Progenitor cell of endocrine pancreas (in vitro differentiated cells): ENCODE results near the gene CBLB. TPM values are rescaled to one million over a fixed set of nuclear protein-coding genes. Genes with fewer than 3 reads are reported as not detected.
A peak's percentile ranks its signal among the peaks of the same experiment; 100 is the strongest.

ENCODE experiments used
- DNase-seq: peaks from one replicate; pipeline ENCODE4 v3.0.0; 2021; ENCODE audit warnings: low spot score; ENCODE audit not compliant: unreplicated experiment
- H3K27ac Mint-ChIP-seq: 2 replicates; pipeline ENCODE4 v1.8.0; 2021; ENCODE audit warnings: mild to moderate bottlenecking, moderate library complexity, mixed read lengths
- H3K27me3 Mint-ChIP-seq: 2 replicates; pipeline ENCODE4 v1.8.0; 2021; ENCODE audit warnings: mixed read lengths
- H3K36me3 Mint-ChIP-seq: 2 replicates; pipeline ENCODE4 v1.8.0; 2022; ENCODE audit warnings: mixed read lengths; ENCODE audit not compliant: insufficient read depth
- H3K4me1 Mint-ChIP-seq: 2 replicates; pipeline ENCODE4 v1.8.0; 2021; ENCODE audit warnings: low read depth, mixed read lengths
- H3K4me3 Mint-ChIP-seq: 2 replicates; pipeline ENCODE4 v1.8.0; 2021; ENCODE audit warnings: low read depth, mild to moderate bottlenecking, moderate library complexity, mixed read lengths
- H3K9me3 Mint-ChIP-seq: 2 replicates; pipeline ENCODE4 v1.8.0; 2021; ENCODE audit warnings: low read depth, mixed read lengths
- total RNA-seq: library from RNA; stranded (reverse); gene quantifications from 2 replicates; pipeline ENCODE4 v1.2.1, GENCODE V29; 2021
- TF ChIP-seq, protein P1 (sequence below): fragments of 200-600 bp; sonication (generic); IDR thresholded peaks from one replicate; pipeline ENCODE4 v1.5.0; 2021; ENCODE audit warnings: antibody characterized with exemption, mild to moderate bottlenecking; ENCODE audit not compliant: unreplicated experiment

Gene CBLB
- total RNA-seq, 1 donor from 2014 or later: 64.1 TPM

DNA sequence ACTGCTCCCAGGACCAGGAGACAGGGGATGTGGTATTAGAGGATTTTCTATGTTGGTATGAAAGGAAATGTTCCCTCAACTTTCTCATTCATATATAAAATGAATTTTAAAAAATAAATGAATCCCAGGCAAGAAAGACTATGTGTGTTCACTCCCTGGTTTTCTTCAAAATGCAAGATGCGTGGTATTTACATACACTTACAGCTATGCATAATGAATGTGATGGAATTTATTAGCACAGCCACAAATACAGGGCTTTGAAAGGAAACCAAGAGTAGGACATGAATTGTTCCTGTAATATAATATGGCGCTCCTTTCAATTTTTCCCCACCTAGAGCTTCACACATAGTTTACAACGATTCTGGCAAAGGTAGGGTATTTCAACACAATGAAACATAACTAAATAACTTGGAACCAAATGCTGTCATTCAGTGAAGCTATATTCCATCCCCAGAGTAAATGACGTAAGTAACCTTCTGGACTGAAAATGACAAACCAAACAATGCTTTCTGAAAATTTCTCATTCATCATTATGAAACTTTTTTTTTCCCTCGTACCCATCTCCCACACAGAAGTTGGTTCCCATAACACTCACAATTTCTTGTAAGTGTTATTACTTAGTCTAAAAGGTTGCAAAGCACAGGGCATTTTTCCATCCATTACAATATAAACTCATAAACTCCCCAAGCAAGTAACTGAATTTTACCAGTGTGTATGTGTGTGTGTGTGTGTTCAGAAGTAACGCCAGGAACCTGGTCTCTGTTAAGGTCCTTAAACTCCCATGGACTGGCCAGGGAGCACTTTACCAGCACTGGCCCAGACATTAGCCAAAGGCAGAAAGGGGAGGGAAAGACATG is 41.8 kb downstream of the CBLB start:
- no peaks in the 10 kb centered on the region for H3K9me3 Mint-ChIP-seq
- no peak overlapping the region for H3K27ac Mint-ChIP-seq
- H3K4me1 Mint-ChIP-seq: peaks cover 17% of the 10 kb centered on the region
- no peak for DNase-seq
- peaks cover 30% of the 10 kb centered on the region for H3K36me3 Mint-ChIP-seq
- TF ChIP-seq, protein P1, sequence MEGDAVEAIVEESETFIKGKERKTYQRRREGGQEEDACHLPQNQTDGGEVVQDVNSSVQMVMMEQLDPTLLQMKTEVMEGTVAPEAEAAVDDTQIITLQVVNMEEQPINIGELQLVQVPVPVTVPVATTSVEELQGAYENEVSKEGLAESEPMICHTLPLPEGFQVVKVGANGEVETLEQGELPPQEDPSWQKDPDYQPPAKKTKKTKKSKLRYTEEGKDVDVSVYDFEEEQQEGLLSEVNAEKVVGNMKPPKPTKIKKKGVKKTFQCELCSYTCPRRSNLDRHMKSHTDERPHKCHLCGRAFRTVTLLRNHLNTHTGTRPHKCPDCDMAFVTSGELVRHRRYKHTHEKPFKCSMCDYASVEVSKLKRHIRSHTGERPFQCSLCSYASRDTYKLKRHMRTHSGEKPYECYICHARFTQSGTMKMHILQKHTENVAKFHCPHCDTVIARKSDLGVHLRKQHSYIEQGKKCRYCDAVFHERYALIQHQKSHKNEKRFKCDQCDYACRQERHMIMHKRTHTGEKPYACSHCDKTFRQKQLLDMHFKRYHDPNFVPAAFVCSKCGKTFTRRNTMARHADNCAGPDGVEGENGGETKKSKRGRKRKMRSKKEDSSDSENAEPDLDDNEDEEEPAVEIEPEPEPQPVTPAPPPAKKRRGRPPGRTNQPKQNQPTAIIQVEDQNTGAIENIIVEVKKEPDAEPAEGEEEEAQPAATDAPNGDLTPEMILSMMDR: no peak
- H3K4me3 Mint-ChIP-seq: no peak overlapping the region
- no peaks in the 10 kb centered on the region for H3K27me3 Mint-ChIP-seq

DNA sequence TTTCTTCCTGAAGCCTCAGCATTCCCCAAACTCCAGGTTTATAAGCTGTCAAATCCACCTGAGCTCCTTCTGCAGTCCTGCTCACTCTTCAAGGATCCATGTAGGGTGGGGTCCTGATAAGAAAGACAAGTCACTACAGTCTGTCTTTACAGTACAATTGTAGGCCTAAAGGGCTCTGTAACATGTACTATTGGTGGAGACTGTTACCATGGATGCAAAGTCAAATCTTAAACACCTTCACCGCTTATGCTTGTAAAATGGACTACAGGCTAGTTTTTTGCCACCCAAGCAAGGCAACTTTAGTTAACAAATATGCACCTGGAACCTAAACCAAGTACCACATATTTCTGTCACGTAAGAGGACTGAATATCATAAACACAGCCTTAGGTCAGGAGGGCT is 44.7 kb downstream of the CBLB start:
- peaks cover 28% of the 10 kb centered on the region for H3K36me3 Mint-ChIP-seq
- H3K4me1 Mint-ChIP-seq: peaks cover 29% of the 10 kb centered on the region
- DNase-seq: no peak
- H3K4me3 Mint-ChIP-seq: no peak overlapping the region
- peak overlapping the region; percentile 77 for H3K27ac Mint-ChIP-seq
- TF ChIP-seq, protein P1: no peak
- no peaks in the 10 kb centered on the region for H3K9me3 Mint-ChIP-seq
- H3K27me3 Mint-ChIP-seq: no peaks in the 10 kb centered on the region

DNA sequence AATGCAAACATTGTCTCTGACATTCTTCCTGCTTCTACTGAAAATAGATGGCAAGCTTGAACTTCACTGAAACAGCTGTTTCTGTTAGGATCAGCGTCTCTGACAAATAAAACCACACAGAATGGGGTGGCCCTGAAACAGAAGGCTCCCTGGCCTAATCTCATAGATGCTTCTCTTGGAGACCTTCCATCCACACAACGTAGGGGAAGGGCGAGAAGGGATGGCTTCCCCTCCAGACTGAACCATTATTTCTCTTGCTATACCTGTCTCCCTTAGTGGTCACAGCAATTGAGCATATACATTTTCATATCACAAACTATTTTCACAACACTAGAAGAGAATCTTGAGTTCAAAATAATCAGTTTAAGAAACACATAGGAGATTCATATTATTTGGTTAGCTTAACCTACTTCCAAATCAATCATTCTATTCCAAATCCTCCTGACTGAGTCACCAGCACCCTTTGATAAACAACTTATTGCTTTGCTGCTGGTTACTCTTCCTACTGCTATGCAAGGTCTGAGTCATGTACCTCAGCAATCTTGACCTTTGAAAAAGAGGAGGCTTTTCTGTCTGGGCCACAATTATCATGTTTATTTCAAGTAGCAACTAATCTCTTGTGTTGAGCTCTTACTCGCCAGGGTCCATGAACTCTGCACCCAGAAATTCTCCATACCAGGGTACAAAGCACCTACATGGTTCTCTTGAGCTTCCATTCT is 45.5 kb downstream of the CBLB start:
- peak overlapping the region; percentile 77 for H3K27ac Mint-ChIP-seq
- peaks cover 29% of the 10 kb centered on the region for H3K4me1 Mint-ChIP-seq
- no peak overlapping the region for H3K4me3 Mint-ChIP-seq
- no peaks in the 10 kb centered on the region for H3K27me3 Mint-ChIP-seq
- DNase-seq: no peak
- peaks cover 27% of the 10 kb centered on the region for H3K36me3 Mint-ChIP-seq
- H3K9me3 Mint-ChIP-seq: no peaks in the 10 kb centered on the region
- TF ChIP-seq, protein P1: no peak

DNA sequence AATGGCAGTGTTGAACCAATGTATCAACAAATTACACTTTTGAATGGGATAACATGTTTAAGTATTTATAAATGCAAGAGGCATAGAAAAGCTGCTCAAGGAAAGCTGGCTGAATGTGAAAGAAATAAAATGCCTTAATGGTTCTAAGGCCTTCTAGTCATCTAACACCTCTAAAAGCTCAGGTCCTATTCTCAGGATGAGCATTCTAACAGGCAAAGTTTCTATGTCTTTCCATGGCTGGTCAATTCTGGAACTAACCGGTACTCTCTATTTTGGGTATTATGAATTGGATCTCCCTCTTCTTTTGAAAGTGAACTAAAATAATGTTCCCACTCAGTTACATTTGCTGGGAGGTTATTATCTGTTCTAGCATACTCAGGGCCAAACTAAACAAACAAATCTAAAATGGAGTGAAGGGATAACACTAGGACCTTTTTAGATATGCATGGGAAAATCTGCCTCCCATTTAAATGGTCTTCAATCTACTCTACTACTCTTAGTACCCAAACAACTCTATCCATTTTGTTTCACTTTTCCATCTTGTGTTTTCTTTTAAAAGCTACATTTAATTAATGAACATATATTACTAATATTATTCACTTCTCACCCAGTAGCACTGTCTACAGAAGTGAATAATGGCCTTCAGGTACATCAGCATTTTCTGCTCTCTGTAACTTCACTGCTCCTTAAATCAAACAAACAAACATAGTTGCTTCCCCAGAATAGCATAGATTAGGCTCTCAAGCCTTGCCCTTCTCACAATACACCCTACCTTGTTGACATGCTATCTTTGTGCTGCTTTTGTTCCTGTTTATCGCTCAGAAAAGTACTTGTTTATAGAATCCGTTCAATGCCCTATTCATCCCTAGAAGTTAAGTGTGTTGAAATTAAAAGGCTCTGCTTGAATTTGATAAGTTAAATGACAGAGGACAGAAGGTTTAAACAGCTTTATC is 46.4 kb downstream of the CBLB start:
- peak overlapping the region; percentile 77 for H3K27ac Mint-ChIP-seq
- TF ChIP-seq, protein P1: no peak
- no peaks in the 10 kb centered on the region for H3K9me3 Mint-ChIP-seq
- H3K4me3 Mint-ChIP-seq: no peak overlapping the region
- H3K4me1 Mint-ChIP-seq: peaks cover 29% of the 10 kb centered on the region
- DNase-seq: no peak
- peaks cover 24% of the 10 kb centered on the region for H3K36me3 Mint-ChIP-seq
- no peaks in the 10 kb centered on the region for H3K27me3 Mint-ChIP-seq

DNA sequence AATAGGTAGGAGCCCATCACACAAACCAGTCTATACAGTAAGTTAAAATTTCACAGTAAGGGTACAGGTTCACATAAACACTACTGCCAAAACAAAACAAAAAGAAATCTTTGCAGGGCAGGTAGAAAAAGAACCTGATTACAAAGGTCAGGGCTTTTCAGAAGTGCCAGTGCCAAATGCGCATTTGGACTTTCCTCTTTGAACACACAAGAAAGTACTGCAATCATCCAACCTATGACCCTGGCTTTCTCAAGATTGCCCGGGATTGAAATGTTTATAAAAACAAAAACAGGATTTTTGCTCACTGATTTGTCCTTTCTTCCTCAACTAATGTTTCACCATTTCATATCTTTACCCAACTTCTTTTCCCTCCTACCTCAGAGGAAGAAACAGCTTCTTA is 47.4 kb downstream of the CBLB start:
- Mint-ChIP-seq H3K9me3 (no peaks in the 10 kb centered on the region), H3K27ac (no peak overlapping the region), H3K4me3 (no peak overlapping the region), H3K27me3 (no peaks in the 10 kb centered on the region), H3K36me3 (peaks cover 20% of the 10 kb centered on the region), H3K4me1 (peaks cover 35% of the 10 kb centered on the region)
- DNase-seq: no peak
- TF ChIP-seq, protein P1: no peak
